Psoas muscle (tissue), 8 donors: ENCODE measurements around the gene CYP8B1. TPM values are rescaled to one million over a fixed set of nuclear protein-coding genes. Genes with fewer than 3 reads are reported as not detected.

Source experiments
- ATAC-seq, 4 donors: fragments of 200-7000 bp; cut with Tn5 transposase; one replicate each; pipeline ENCODE4 v1.9.1; 2020; ENCODE audit warnings: moderate library complexity in 3 of 4, mild to moderate bottlenecking in 2 of 4
- DNase-seq, 2 donors: peaks; one replicate each; pipeline ENCODE4 v3.0.0-alpha.2; 2020
- H3K27ac ChIP-seq: fragments of 200-600 bp; one replicate; pipeline ENCODE4 v1.8.0; 2022
- H3K27me3 ChIP-seq, 3 donors: fragments of 200-600 bp in 1 of 3; one replicate each; pipeline versions ENCODE4 v1.6.1 to v1.8.0; 2013 to 2022; ENCODE audit warnings: low read length in 2 of 3, mild to moderate bottlenecking in 2 of 3, moderate library complexity in 1 of 3; ENCODE audit not compliant: insufficient read depth in 3 of 3
- H3K36me3 ChIP-seq, 2 donors: fragments of 200-600 bp in 1 of 2; one replicate each; pipeline versions ENCODE4 v1.6.1 to v1.8.0; 2013 to 2022; ENCODE audit warnings: low read depth in 1 of 2, mild to moderate bottlenecking in 1 of 2, moderate library complexity in 1 of 2; ENCODE audit not compliant: insufficient read depth in 1 of 2
- H3K4me1 ChIP-seq: fragments of 200-600 bp; one replicate; pipeline ENCODE4 v1.8.0; 2022
- H3K4me3 ChIP-seq: fragments of 200-600 bp; one replicate; pipeline ENCODE4 v1.8.0; 2022; ENCODE audit warnings: mild to moderate bottlenecking
- H3K9me3 ChIP-seq: fragments of 200-600 bp; one replicate; pipeline ENCODE4 v1.8.0; 2022
- CTCF ChIP-seq: fragments of 200-600 bp; IDR thresholded peaks from one replicate; pipeline ENCODE4 v1.8.0; 2022; ENCODE audit warnings: antibody characterized with exemption
- WGBS, 3 donors: extraction: QIAGEN DNeasy Blood & Tissue Kit; methylation state at CpG; one replicate each; pipeline versions ENCODE4 v1.1.6 to v1.1.7; 2013; 5-methylcytosine and 5-hydroxymethylcytosine counted together
- intact Hi-C, 2 donors: fragments of 100-400 bp; cut with DNase I; formaldehyde crosslinking; loops; one replicate each; pipeline versions ENCODE4 v1.11.0 to v1.14.2; 2022
- polyA plus RNA-seq, 3 donors: library from polyadenylated mRNA; stranded (reverse); fragments of 200-250 nt; gene quantifications; one replicate each; pipeline ENCODE4 v1.2.3, GENCODE V29; 2013
- total RNA-seq, 4 donors: library from RNA; stranded (reverse); fragmentation: NEBNext Ultra II Directional in 2 of 4; extraction: Animal tissue kit (Norgen Biotek cat#: 25700) in 2 of 4; gene quantifications; one replicate each; pipeline versions ENCODE4 v1.2.1 to v1.2.4, GENCODE V29; 2021 to 2023
- donor health status: healthy with polysubstance abuse.
- donor health status: DM: no; HTN: no; CAD: no; lungs with moderate emphysema.
- donor health status: Bipolar disorder and iron deficiency.
- donor health status: healthy.
- donor health status: DM: yes; HTN: yes; CAD: no.
- donor health status: DM: no; HTN: no; CAD: no.
- donor health status: DM: no; HTN: no; CAD: no.
- donor health status: DM: yes; HTN: yes; CAD: no.

Gene CYP8B1
- total and polyA plus RNA-seq, 7 donors = 0.08 TPM; not detected in 6

- Histone ChIP-seq H3K9me3 (peaks cover 15% of the 10 kb centered on the region), H3K4me3 (no peak overlapping the region), H3K27me3 (peaks cover 0 to 4% (median 0%) of the 10 kb centered on the region in 3 donors), H3K27ac (no peak overlapping the region), H3K4me1 (no peaks in the 10 kb centered on the region), H3K36me3 (peaks cover 16 to 36% of the 10 kb centered on the region in 2 donors)
- TF ChIP-seq CTCF = no peak
- ATAC-seq = no peak
- 90 to 97% (median 96%) methylated on average over 7 of the region's 7 CpGs for WGBS, 3 donors
- DNase-seq = no peak
- intact Hi-C loops = no loop called here
Measured at GRCh38 chr3:42908675-42909074, 33.0 kb upstream of the CYP8B1 start.

GRCh38 chr3:42906848-42907183, 31.1 kb upstream of the CYP8B1 start:
- DNase-seq = no peak
- TF ChIP-seq CTCF = no peak
- peaks cover 0 to 4% (median 0%) of the 10 kb centered on the region in 3 donors for H3K27me3 ChIP-seq
- WGBS, 3 donors = 47 to 62% (median 58%) methylated on average over 4 of the region's 4 CpGs
- peaks cover 5% of the 10 kb centered on the region for H3K9me3 ChIP-seq
- peak overlapping the region; percentile 85 for H3K4me3 ChIP-seq
- intact Hi-C loops = no loop called here
- H3K36me3 ChIP-seq = peaks cover 12 to 24% of the 10 kb centered on the region in 2 donors
- ATAC-seq = peak in 2 of 4 donors; percentile 27 to 32
- H3K4me1 ChIP-seq = no peaks in the 10 kb centered on the region
- no peak overlapping the region for H3K27ac ChIP-seq

GRCh38 chr3:42906070-42906847, 30.6 kb upstream of the CYP8B1 start, which contains the start of gene ZNF662:
Gene ZNF662, plus strand, starts transcription at chr3:42906142. Its CDS starts 1,973 bp downstream, at chr3:42908115.
- Histone ChIP-seq H3K27ac (peak within 1 kb of the TSS; percentile 60), H3K4me3 (peak within 1 kb of the TSS; percentile 85), H3K9me3 (peaks cover 5% of the 10 kb centered on the region), H3K27me3 (peaks cover 0 to 4% (median 0%) of the 10 kb centered on the region in 3 donors), H3K36me3 (peaks cover 9 to 18% of the 10 kb centered on the region in 2 donors), H3K4me1 (no peaks in the 10 kb centered on the region)
- no peak for TF ChIP-seq CTCF
- DNase-seq (peak; percentile 65 to 78), ATAC-seq (peak; percentile 81 to 95 (median 84))
- intact Hi-C loops = no loop called here
- WGBS, 3 donors = 1 to 2% (median 1%) methylated on average over 48 to 59 of the region's 59 CpGs

GRCh38 chr3:42905740-42906069, 30.0 kb upstream of the CYP8B1 start:
- DNase-seq (no peak), ATAC-seq (no peak)
- 8 to 10% (median 9%) methylated on average over 10 to 12 of the region's 12 CpGs for WGBS, 3 donors
- TF ChIP-seq CTCF = no peak
- Histone ChIP-seq H3K27ac (peak overlapping the region; percentile 60), H3K9me3 (peaks cover 4% of the 10 kb centered on the region), H3K27me3 (peaks cover 0 to 4% (median 0%) of the 10 kb centered on the region in 3 donors), H3K4me1 (no peaks in the 10 kb centered on the region), H3K4me3 (peak overlapping the region; percentile 85), H3K36me3 (peaks cover 4 to 13% of the 10 kb centered on the region in 2 donors)
- intact Hi-C loops = no loop called here
